Sigmoid colon (tissue), 7 donors: ENCODE measurements around the gene GRM7. TPM values are rescaled to one million over a fixed set of nuclear protein-coding genes. Genes with fewer than 3 reads are reported as not detected.

Source experiments
- DNase-seq: peaks from one replicate; pipeline ENCODE4 v3.0.0-alpha.2; 2019
- H3K27ac ChIP-seq, 4 donors: fragments of 200-600 bp; sonication (generic); one replicate each; pipeline ENCODE4 v1.5.1; 2016 to 2019; ENCODE audit warnings: mild to moderate bottlenecking in 1 of 4
- H3K27me3 ChIP-seq, 3 donors: fragments of 200-600 bp; sonication (generic); one replicate each; pipeline ENCODE4 v1.5.1; 2019; ENCODE audit warnings: mild to moderate bottlenecking in 1 of 3
- H3K36me3 ChIP-seq, 4 donors: fragments of 200-600 bp; sonication (generic); one replicate each; pipeline ENCODE4 v1.5.1; 2016 to 2019
- H3K4me1 ChIP-seq, 4 donors: fragments of 200-600 bp; sonication (generic); one replicate each; pipeline ENCODE4 v1.5.1; 2017 to 2019
- H3K4me3 ChIP-seq, 4 donors: fragments of 200-600 bp; sonication (generic); one replicate each; pipeline ENCODE4 v1.5.1; 2017 to 2019; ENCODE audit warnings: mild to moderate bottlenecking in 2 of 4, moderate library complexity in 1 of 4
- H3K9me3 ChIP-seq, 4 donors: fragments of 200-600 bp in 3 of 4; sonication (generic) in 3 of 4; one replicate each; pipeline versions ENCODE4 v1.5.1 to v1.6.1; 2013 to 2019
- EP300 ChIP-seq, 4 donors: sonication (generic); formaldehyde crosslinking; IDR thresholded peaks; one replicate each; pipeline ENCODE4 v1.6.1; 2017; ENCODE audit warnings: antibody characterized with exemption in 4 of 4
- POLR2A ChIP-seq, 2 donors: fragments of 450-650 bp; IDR thresholded peaks; one replicate each; pipeline ENCODE4 v1.6.1; 2016; ENCODE audit warnings: antibody characterized with exemption in 2 of 2, mild to moderate bottlenecking in 2 of 2, moderate library complexity in 2 of 2
- POLR2AphosphoS5 ChIP-seq, 4 donors: sonication (generic); formaldehyde crosslinking; IDR thresholded peaks; one replicate each; pipeline ENCODE4 v1.6.1; 2017; ENCODE audit warnings: antibody characterized with exemption in 4 of 4
- WGBS, 2 donors: extraction: QIAGEN DNeasy Blood & Tissue Kit; methylation state at CpG; one replicate each; pipeline ENCODE4 v1.1.7; 2013; 5-methylcytosine and 5-hydroxymethylcytosine counted together
- intact Hi-C: fragments of 100-400 bp; cut with DNase I; formaldehyde crosslinking; loops from one replicate; pipeline ENCODE4 v1.15.1; 2023
- polyA plus RNA-seq, 3 donors: library from polyadenylated mRNA; stranded (reverse); fragments of 200-250 nt; gene quantifications; one replicate each; pipeline ENCODE4 v1.2.3, GENCODE V29; 2013
- total RNA-seq, 4 donors: library from RNA; depleted of rRNA; stranded (reverse); fragments of >200 nt; gene quantifications; one replicate each; pipeline ENCODE4 v1.1.0, GENCODE V29; 2016
- TF ChIP-seq, protein P1 (sequence below), 4 experiments: fragments of 450-650 bp in 3 of 4; fragments of 200-600 bp in 1 of 4; IDR thresholded peaks; one replicate each; pipeline ENCODE4 v1.5.1; 2016 to 2019; ENCODE audit warnings: antibody characterized with exemption in 4 of 4, mild to moderate bottlenecking in 3 of 4, moderate library complexity in 2 of 4
- donor health status: healthy with polysubstance abuse.
- donor health status: Bipolar disorder and iron deficiency.
- donor health status: healthy.

GRM7 gene
- total and polyA plus RNA-seq, 7 donors: 0.09 to 0.71 (median 0.22) TPM; not detected in 3

- TF ChIP-seq POLR2A (IDR thresholded peaks at IDR 0.05) (no peak), POLR2AphosphoS5 (IDR thresholded peaks at IDR 0.05) (no peak), EP300 (IDR thresholded peaks at IDR 0.05) (no peak)
- TF ChIP-seq, protein P1, sequence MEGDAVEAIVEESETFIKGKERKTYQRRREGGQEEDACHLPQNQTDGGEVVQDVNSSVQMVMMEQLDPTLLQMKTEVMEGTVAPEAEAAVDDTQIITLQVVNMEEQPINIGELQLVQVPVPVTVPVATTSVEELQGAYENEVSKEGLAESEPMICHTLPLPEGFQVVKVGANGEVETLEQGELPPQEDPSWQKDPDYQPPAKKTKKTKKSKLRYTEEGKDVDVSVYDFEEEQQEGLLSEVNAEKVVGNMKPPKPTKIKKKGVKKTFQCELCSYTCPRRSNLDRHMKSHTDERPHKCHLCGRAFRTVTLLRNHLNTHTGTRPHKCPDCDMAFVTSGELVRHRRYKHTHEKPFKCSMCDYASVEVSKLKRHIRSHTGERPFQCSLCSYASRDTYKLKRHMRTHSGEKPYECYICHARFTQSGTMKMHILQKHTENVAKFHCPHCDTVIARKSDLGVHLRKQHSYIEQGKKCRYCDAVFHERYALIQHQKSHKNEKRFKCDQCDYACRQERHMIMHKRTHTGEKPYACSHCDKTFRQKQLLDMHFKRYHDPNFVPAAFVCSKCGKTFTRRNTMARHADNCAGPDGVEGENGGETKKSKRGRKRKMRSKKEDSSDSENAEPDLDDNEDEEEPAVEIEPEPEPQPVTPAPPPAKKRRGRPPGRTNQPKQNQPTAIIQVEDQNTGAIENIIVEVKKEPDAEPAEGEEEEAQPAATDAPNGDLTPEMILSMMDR (IDR thresholded peaks at IDR 0.05): no peak
- Histone ChIP-seq H3K27me3 (no peaks in the 10 kb centered on the region), H3K27ac (no peak overlapping the region), H3K4me1 (peaks cover 0 to 38% (median 21%) of the 10 kb centered on the region in 4 donors), H3K9me3 (no peaks in the 10 kb centered on the region), H3K4me3 (no peak overlapping the region), H3K36me3 (no peaks in the 10 kb centered on the region)
- no peak for DNase-seq
- WGBS, 2 donors: 67 to 74% methylated on average over 3 of the region's 3 CpGs
- intact Hi-C loops: loop anchor here (5.0 kb wide), 1 partner anchor 75 kb away; no protein-coding TSS in a partner anchor
Measured at GRCh38 chr3:7306901-7307300, 446.0 kb downstream of the GRM7 start.

DNA sequence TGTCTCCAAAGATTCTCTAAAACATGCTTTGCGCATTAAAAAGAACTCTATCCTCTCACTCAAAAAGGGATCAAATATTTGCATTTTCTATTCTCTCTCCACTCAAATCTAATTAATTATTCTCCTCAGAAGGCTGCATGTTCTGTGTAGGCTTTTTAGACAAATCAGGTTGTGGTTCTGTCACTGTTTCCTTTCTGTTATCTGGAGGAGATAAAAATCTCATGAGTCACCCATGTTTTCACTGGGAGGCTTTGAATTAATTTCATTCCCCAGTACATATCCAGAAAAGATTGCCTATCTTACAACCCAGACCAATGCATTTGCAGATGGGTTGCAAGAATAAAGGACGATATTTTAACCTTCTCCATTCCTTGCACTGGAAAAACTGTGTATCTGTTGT lies 446.5 kb downstream of the GRM7 start:
- DNase-seq: no peak
- H3K9me3 ChIP-seq: no peaks in the 10 kb centered on the region
- H3K36me3 ChIP-seq: no peaks in the 10 kb centered on the region
- H3K27me3 ChIP-seq: no peaks in the 10 kb centered on the region
- 63 to 85% methylated on average over 2 of the region's 2 CpGs for WGBS, 2 donors
- no peak overlapping the region for H3K27ac ChIP-seq
- peaks cover 0 to 38% (median 21%) of the 10 kb centered on the region in 4 donors for H3K4me1 ChIP-seq
- no peak overlapping the region for H3K4me3 ChIP-seq
- TF ChIP-seq EP300 (IDR thresholded peaks at IDR 0.05) (no peak), POLR2AphosphoS5 (IDR thresholded peaks at IDR 0.05) (no peak), POLR2A (IDR thresholded peaks at IDR 0.05) (no peak)
- TF ChIP-seq, protein P1 (IDR thresholded peaks at IDR 0.05): no peak
- intact Hi-C loops: loop anchor here (5.0 kb wide), 1 partner anchor 75 kb away; no protein-coding TSS in a partner anchor

DNA sequence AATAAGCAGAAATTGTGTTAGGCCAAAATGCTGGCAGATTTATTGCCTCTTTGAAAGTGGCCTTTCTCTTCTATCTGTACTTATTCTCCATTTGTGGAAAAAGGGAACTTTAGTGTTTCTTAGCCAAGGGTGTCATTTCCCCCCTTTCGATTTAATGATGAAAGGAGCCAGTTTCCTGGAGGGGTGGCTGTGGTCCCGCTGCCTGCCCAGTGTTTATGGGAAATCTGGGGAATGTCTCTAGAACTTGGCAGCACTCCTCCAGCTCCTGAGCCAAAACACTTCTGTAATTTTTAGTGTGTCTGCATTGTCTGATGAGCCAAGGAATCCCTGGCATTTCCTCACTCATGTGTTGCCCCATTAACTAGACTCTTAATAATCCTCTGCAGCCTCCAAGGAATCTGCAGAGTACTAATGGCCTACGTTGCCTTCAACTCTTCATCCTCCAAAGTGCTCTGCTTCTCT lies 448.8 kb downstream of the GRM7 start:
- peak overlapping the region in 2 of 4 donors; percentile 15 to 40 for H3K27ac ChIP-seq

GRCh38 chr3:7315037-7315436 lies 454.1 kb downstream of the GRM7 start:
- intact Hi-C loops: no loop called here
- no peaks in the 10 kb centered on the region for H3K36me3 ChIP-seq
- WGBS, 2 donors: 82 to 84% methylated on average over 1 of the region's 1 CpG
- H3K27me3 ChIP-seq: no peaks in the 10 kb centered on the region
- peaks cover 0 to 6% (median 4%) of the 10 kb centered on the region in 4 donors for H3K4me1 ChIP-seq
- no peaks in the 10 kb centered on the region for H3K9me3 ChIP-seq
- no peak overlapping the region for H3K27ac ChIP-seq
- no peak for DNase-seq
- TF ChIP-seq POLR2A (IDR thresholded peaks at IDR 0.05) (no peak), POLR2AphosphoS5 (IDR thresholded peaks at IDR 0.05) (no peak), EP300 (IDR thresholded peaks at IDR 0.05) (no peak)
- TF ChIP-seq, protein P1 (IDR thresholded peaks at IDR 0.05): no peak
- no peak overlapping the region for H3K4me3 ChIP-seq

More for the DNA sequence above, 448.8 kb downstream of the GRM7 start:
- TF ChIP-seq, protein P1 (IDR thresholded peaks at IDR 0.05): no peak
- TF ChIP-seq POLR2AphosphoS5 (IDR thresholded peaks at IDR 0.05) (peak; percentile 26 to 89 (median 80)), POLR2A (IDR thresholded peaks at IDR 0.05) (no peak), EP300 (IDR thresholded peaks at IDR 0.05) (peak in 3 of 4 donors; percentile 20 to 74 (median 24))
- H3K9me3 ChIP-seq: no peaks in the 10 kb centered on the region
- peaks cover 0 to 38% (median 21%) of the 10 kb centered on the region in 4 donors for H3K4me1 ChIP-seq
- 28 to 60% methylated on average over 3 of the region's 3 CpGs for WGBS, 2 donors
- intact Hi-C loops: loop anchor here (5.0 kb wide), 1 partner anchor 73 kb away; no protein-coding TSS in a partner anchor
- H3K27me3 ChIP-seq: no peaks in the 10 kb centered on the region
- H3K36me3 ChIP-seq: no peaks in the 10 kb centered on the region
- no peak overlapping the region for H3K4me3 ChIP-seq
- peak; percentile 74 for DNase-seq
